ENCODE results near the gene FXR2.
"Not testable (repeated sequence)": the region's sequence is repeated elsewhere in the genome, so short reads cannot be mapped to it uniquely, and the experiment has no call there.

The FXR2 gene

GRCh38 chr17:7627250-7628121 lies 12.8 kb upstream of the FXR2 start, which contains the start of gene SAT2:
TSS of gene SAT2 (minus strand) at chr17:7627821. CDS start at chr17:7627635, 186 bp downstream.
- Histone ChIP-seq H2AFZ (ENCODE audit: low read depth, low read length, severe bottlenecking) (peak within 1 kb of the TSS; percentile 95), H3K27ac (ENCODE audit: low read depth, low read length) (no peak within 1 kb of the TSS), H4K20me1 (ENCODE audit: low read depth, low read length) (no peaks in the 10 kb centered on the region), H3K4me3 (ENCODE audit: insufficient read depth, low read length, poor library complexity, severe bottlenecking) (peak within 1 kb of the TSS; percentile 72), H3K79me2 (ENCODE audit: insufficient read depth, low read length) (no peaks in the 10 kb centered on the region), H3K9me3 (ENCODE audit: insufficient read depth, low read length) (no peaks in the 10 kb centered on the region), H3F3A (ENCODE audit: insufficient read depth) (no peaks in the 10 kb centered on the region), H3K9ac (ENCODE audit: low read length) (peak within 1 kb of the TSS; percentile 74), H3K36me3 (ENCODE audit: low read length) (no peaks in the 10 kb centered on the region), H3K9me2 (replicated peaks; ENCODE audit: insufficient read depth, low read length) (no peaks in the 10 kb centered on the region), H3K4me2 (ENCODE audit: low read depth, low read length, poor library complexity, severe bottlenecking) (peak within 1 kb of the TSS; percentile 87), H3K27me3 (ENCODE audit: low read length) (no peaks in the 10 kb centered on the region)
- no peak for TF ChIP-seq EZH2phosphoT487 (conservative IDR thresholded peaks at IDR 0.05; ENCODE audit: low read length)
- TF ChIP-seq CTCF (IDR thresholded peaks at IDR 0.05; ENCODE audit: insufficient read depth, low read length, poor library complexity, severe bottlenecking): no peak

GRCh38 chr17:7626956-7627249 lies 12.2 kb upstream of the FXR2 start:
- TF ChIP-seq EZH2phosphoT487 (conservative IDR thresholded peaks at IDR 0.05; ENCODE audit: low read length) (no peak), CTCF (IDR thresholded peaks at IDR 0.05; ENCODE audit: insufficient read depth, low read length, poor library complexity, severe bottlenecking) (no peak)
- Histone ChIP-seq H4K20me1 (ENCODE audit: low read depth, low read length) (no peaks in the 10 kb centered on the region), H3K9me3 (ENCODE audit: insufficient read depth, low read length) (no peaks in the 10 kb centered on the region), H3K9ac (ENCODE audit: low read length) (peak overlapping the region; percentile 74), H3K9me2 (replicated peaks; ENCODE audit: insufficient read depth, low read length) (no peaks in the 10 kb centered on the region), H3K27ac (ENCODE audit: low read depth, low read length) (no peak overlapping the region), H2AFZ (ENCODE audit: low read depth, low read length, severe bottlenecking) (peak overlapping the region; percentile 95), H3K36me3 (ENCODE audit: low read length) (no peaks in the 10 kb centered on the region), H3K4me2 (ENCODE audit: low read depth, low read length, poor library complexity, severe bottlenecking) (peak overlapping the region; percentile 87), H3K79me2 (ENCODE audit: insufficient read depth, low read length) (no peaks in the 10 kb centered on the region), H3K4me3 (ENCODE audit: insufficient read depth, low read length, poor library complexity, severe bottlenecking) (peak overlapping the region; percentile 72), H3F3A (ENCODE audit: insufficient read depth) (no peaks in the 10 kb centered on the region), H3K27me3 (ENCODE audit: low read length) (no peaks in the 10 kb centered on the region)

DNA sequence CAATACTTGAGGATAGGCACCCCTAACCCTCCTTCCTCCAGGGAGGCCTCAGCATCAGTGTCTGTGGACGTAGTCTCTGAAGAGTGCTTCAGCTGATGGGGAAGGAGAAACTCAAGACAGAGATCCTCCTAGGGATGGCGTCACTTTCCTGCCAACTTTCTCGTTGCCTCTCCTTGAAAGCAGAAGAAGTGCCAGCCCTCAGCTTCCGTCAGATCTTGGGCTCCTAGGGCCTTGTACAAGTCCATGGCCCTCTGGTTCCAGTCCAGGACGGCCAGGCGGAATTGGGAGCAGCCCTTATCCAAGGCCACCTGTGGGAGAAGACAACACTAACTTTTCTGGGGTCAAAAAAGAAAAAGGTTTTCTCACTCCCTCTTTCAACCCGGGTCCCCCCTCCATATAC lies 11.6 kb upstream of the FXR2 start:
- Histone ChIP-seq H3K4me2 (ENCODE audit: low read depth, low read length, poor library complexity, severe bottlenecking) (no peak overlapping the region), H3K27ac (ENCODE audit: low read depth, low read length) (no peak overlapping the region)

DNA sequence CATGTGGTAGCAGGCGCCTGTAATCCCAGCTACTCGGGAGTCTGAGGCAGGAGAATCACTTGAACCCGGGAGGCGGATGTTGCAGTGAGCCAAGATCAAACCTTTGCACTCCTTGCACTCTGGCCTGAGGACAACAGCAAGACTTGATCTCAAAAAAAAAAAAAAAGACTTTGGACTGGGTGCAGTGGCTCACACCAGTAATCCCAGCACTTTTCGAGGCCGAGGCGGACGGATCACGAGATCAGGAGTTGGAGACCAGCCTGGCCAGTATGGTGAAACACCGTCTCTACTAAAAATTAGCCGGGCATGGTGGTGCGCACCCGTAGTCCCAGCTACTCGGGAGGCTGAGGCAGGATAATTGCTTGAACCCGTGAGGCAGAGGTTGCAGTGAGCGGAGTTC lies 11.1 kb upstream of the FXR2 start:
- not testable (repeated sequence) for H3K9me2 ChIP-seq (replicated peaks; ENCODE audit: insufficient read depth, low read length); H3K36me3 ChIP-seq (ENCODE audit: low read length); H3K9me3 ChIP-seq (ENCODE audit: insufficient read depth, low read length); H3K27ac ChIP-seq (ENCODE audit: low read depth, low read length); H3K4me3 ChIP-seq (ENCODE audit: insufficient read depth, low read length, poor library complexity, severe bottlenecking); H3K4me2 ChIP-seq (ENCODE audit: low read depth, low read length, poor library complexity, severe bottlenecking); H4K20me1 ChIP-seq (ENCODE audit: low read depth, low read length); H3F3A ChIP-seq (ENCODE audit: insufficient read depth); H3K79me2 ChIP-seq (ENCODE audit: insufficient read depth, low read length); H3K9ac ChIP-seq (ENCODE audit: low read length); H2AFZ ChIP-seq (ENCODE audit: low read depth, low read length, severe bottlenecking); H3K27me3 ChIP-seq (ENCODE audit: low read length)

More for the DNA sequence above, 11.6 kb upstream of the FXR2 start:
- no peaks in the 10 kb centered on the region for H3K79me2 ChIP-seq (ENCODE audit: insufficient read depth, low read length)
- no peaks in the 10 kb centered on the region for H4K20me1 ChIP-seq (ENCODE audit: low read depth, low read length)
- H3K27me3 ChIP-seq (ENCODE audit: low read length): no peaks in the 10 kb centered on the region
- H3F3A ChIP-seq (ENCODE audit: insufficient read depth): no peaks in the 10 kb centered on the region
- H2AFZ ChIP-seq (ENCODE audit: low read depth, low read length, severe bottlenecking): no peak overlapping the region
- H3K9me2 ChIP-seq (replicated peaks; ENCODE audit: insufficient read depth, low read length): no peaks in the 10 kb centered on the region
- TF ChIP-seq CTCF (IDR thresholded peaks at IDR 0.05; ENCODE audit: insufficient read depth, low read length, poor library complexity, severe bottlenecking) (no peak), EZH2phosphoT487 (conservative IDR thresholded peaks at IDR 0.05; ENCODE audit: low read length) (no peak)
- no peaks in the 10 kb centered on the region for H3K36me3 ChIP-seq (ENCODE audit: low read length)
- no peak overlapping the region for H3K4me3 ChIP-seq (ENCODE audit: insufficient read depth, low read length, poor library complexity, severe bottlenecking)
- H3K9me3 ChIP-seq (ENCODE audit: insufficient read depth, low read length): no peaks in the 10 kb centered on the region
- no peak overlapping the region for H3K9ac ChIP-seq (ENCODE audit: low read length)
